ENCODE measurements around the gene EXOC2.

DNA sequence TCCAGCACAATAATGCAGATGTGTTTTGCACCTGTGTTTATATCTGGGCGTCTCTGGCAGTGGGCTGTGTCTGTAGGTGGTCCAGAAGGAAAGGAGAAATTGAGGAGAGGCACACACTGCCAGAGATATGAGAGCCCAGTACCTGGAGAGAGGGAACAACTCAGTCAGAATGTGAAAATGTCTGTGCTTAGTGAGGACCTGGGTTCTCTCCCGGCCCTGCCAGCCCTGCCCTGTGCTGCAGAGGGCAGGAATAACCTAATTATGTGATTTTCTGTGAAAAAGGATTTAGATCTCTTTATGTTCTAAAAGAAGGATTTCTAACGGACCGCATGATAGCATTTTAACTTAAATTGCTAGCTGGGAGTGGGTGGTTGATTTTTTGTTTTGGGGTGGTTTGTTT, 8.3 kb upstream of the EXOC2 start:
- TF ChIP-seq, protein P1, sequence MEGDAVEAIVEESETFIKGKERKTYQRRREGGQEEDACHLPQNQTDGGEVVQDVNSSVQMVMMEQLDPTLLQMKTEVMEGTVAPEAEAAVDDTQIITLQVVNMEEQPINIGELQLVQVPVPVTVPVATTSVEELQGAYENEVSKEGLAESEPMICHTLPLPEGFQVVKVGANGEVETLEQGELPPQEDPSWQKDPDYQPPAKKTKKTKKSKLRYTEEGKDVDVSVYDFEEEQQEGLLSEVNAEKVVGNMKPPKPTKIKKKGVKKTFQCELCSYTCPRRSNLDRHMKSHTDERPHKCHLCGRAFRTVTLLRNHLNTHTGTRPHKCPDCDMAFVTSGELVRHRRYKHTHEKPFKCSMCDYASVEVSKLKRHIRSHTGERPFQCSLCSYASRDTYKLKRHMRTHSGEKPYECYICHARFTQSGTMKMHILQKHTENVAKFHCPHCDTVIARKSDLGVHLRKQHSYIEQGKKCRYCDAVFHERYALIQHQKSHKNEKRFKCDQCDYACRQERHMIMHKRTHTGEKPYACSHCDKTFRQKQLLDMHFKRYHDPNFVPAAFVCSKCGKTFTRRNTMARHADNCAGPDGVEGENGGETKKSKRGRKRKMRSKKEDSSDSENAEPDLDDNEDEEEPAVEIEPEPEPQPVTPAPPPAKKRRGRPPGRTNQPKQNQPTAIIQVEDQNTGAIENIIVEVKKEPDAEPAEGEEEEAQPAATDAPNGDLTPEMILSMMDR (IDR thresholded peaks at IDR 0.05; ENCODE audit: low read depth, low read length, poor library complexity, severe bottlenecking) = no peak
- no peak for TF ChIP-seq EZH2phosphoT487 (IDR thresholded peaks at IDR 0.05; ENCODE audit: borderline replicate concordance, low read length)

All from DOHH2 (cell line).